ENCODE data around the gene LNX1. TPM values are rescaled to one million over a fixed set of nuclear protein-coding genes. Genes with fewer than 3 reads are reported as not detected.

Gene LNX1
- total and polyA plus RNA-seq, 2 experiments from 2014 or later: 6.7 to 9.4 TPM

GRCh38 chr4:53490161-53490956 lies 100.9 kb downstream of the LNX1 start:
- peaks cover 18% of the 10 kb centered on the region for H3F3A ChIP-seq (ENCODE audit: insufficient read depth)
- 20 to 22% methylated on average over 6 of the region's 6 CpGs for WGBS, 2 experiments (ENCODE audit: low coverage in 1 of 2, low lambda C conversion rate in 2 of 2, missing lambda C conversion rate in 2 of 2)
- in situ Hi-C loops (cut with MboI): no loop called here
- peak; percentile 64 for DNase-seq
- peak overlapping the region; percentile 94 for H3K27ac ChIP-seq
- TF ChIP-seq EZH2phosphoT487 (IDR thresholded peaks at IDR 0.05; ENCODE audit: insufficient read depth, low read depth): no peak
- TF ChIP-seq EZH2 (IDR thresholded peaks at IDR 0.05; ENCODE audit: insufficient read depth, poor library complexity, severe bottlenecking): no peak
- no peaks in the 10 kb centered on the region for H3K9me3 ChIP-seq (ENCODE audit: low read depth)
- H3K4me2 ChIP-seq (ENCODE audit: unreplicated experiment): peak overlapping the region; percentile 75
- peak overlapping the region; percentile 39; the same call in 1 of the 2 replicates for H3K4me3 ChIP-seq
- H3K79me2 ChIP-seq (ENCODE audit: insufficient read depth): no peaks in the 10 kb centered on the region
- no peaks in the 10 kb centered on the region for H3K36me3 ChIP-seq (ENCODE audit: low read depth)
- peak overlapping the region; percentile 71 for H3K9ac ChIP-seq
- H3K9me2 ChIP-seq (ENCODE audit: insufficient read depth): no peaks in the 10 kb centered on the region
- H2AFZ ChIP-seq: peak overlapping the region; percentile 60
- no peaks in the 10 kb centered on the region for H4K20me1 ChIP-seq (ENCODE audit: insufficient read depth)
- peaks cover 30% of the 10 kb centered on the region for H3K4me1 ChIP-seq (ENCODE audit: insufficient read depth)
- no peaks in the 10 kb centered on the region for H3K27me3 ChIP-seq (replicated peaks; ENCODE audit: insufficient read depth)

- in situ Hi-C loops (cut with MboI): no loop called here
- Histone ChIP-seq H4K20me1 (ENCODE audit: insufficient read depth) (no peaks in the 10 kb centered on the region), H3K4me1 (ENCODE audit: insufficient read depth) (peaks cover 30% of the 10 kb centered on the region), H3K36me3 (ENCODE audit: low read depth) (no peaks in the 10 kb centered on the region), H2AFZ (no peak overlapping the region), H3K79me2 (ENCODE audit: insufficient read depth) (no peaks in the 10 kb centered on the region), H3K4me2 (ENCODE audit: unreplicated experiment) (peak overlapping the region; percentile 75), H3K9ac (no peak overlapping the region), H3F3A (ENCODE audit: insufficient read depth) (peaks cover 18% of the 10 kb centered on the region), H3K27ac (peak overlapping the region; percentile 94), H3K9me3 (ENCODE audit: low read depth) (no peaks in the 10 kb centered on the region), H3K27me3 (replicated peaks; ENCODE audit: insufficient read depth) (no peaks in the 10 kb centered on the region), H3K9me2 (ENCODE audit: insufficient read depth) (no peaks in the 10 kb centered on the region), H3K4me3 (no peak overlapping the region)
- peak; percentile 82 for DNase-seq
- TF ChIP-seq EZH2phosphoT487 (IDR thresholded peaks at IDR 0.05; ENCODE audit: insufficient read depth, low read depth) (no peak), EZH2 (IDR thresholded peaks at IDR 0.05; ENCODE audit: insufficient read depth, poor library complexity, severe bottlenecking) (no peak)
Measured at GRCh38 chr4:53489279-53489889, 101.9 kb downstream of the LNX1 start.

- Histone ChIP-seq H3K4me1 (ENCODE audit: insufficient read depth) (peaks cover 30% of the 10 kb centered on the region), H4K20me1 (ENCODE audit: insufficient read depth) (no peaks in the 10 kb centered on the region), H3K27me3 (replicated peaks; ENCODE audit: insufficient read depth) (no peaks in the 10 kb centered on the region), H3K4me2 (ENCODE audit: unreplicated experiment) (no peak overlapping the region), H3K4me3 (no peak overlapping the region), H3K9me3 (ENCODE audit: low read depth) (no peaks in the 10 kb centered on the region), H3K9me2 (ENCODE audit: insufficient read depth) (no peaks in the 10 kb centered on the region), H3K79me2 (ENCODE audit: insufficient read depth) (no peaks in the 10 kb centered on the region), H3K9ac (no peak overlapping the region), H3K27ac (no peak overlapping the region), H2AFZ (no peak overlapping the region), H3K36me3 (ENCODE audit: low read depth) (no peaks in the 10 kb centered on the region), H3F3A (ENCODE audit: insufficient read depth) (peaks cover 18% of the 10 kb centered on the region)
- in situ Hi-C loops (cut with MboI): no loop called here
- no peak for TF ChIP-seq EZH2 (IDR thresholded peaks at IDR 0.05; ENCODE audit: insufficient read depth, poor library complexity, severe bottlenecking)
- no peak for TF ChIP-seq EZH2phosphoT487 (IDR thresholded peaks at IDR 0.05; ENCODE audit: insufficient read depth, low read depth)
- no peak for DNase-seq
Measured at GRCh38 chr4:53487766-53488165, 103.5 kb downstream of the LNX1 start.

GRCh38 chr4:53485658-53486040 lies 105.6 kb downstream of the LNX1 start:
- Histone ChIP-seq H2AFZ (no peak overlapping the region), H3K27ac (no peak overlapping the region), H4K20me1 (ENCODE audit: insufficient read depth) (no peaks in the 10 kb centered on the region), H3F3A (ENCODE audit: insufficient read depth) (peaks cover 18% of the 10 kb centered on the region), H3K79me2 (ENCODE audit: insufficient read depth) (no peaks in the 10 kb centered on the region), H3K9ac (no peak overlapping the region), H3K27me3 (replicated peaks; ENCODE audit: insufficient read depth) (no peaks in the 10 kb centered on the region), H3K4me1 (ENCODE audit: insufficient read depth) (peaks cover 30% of the 10 kb centered on the region), H3K4me3 (no peak overlapping the region), H3K9me2 (ENCODE audit: insufficient read depth) (no peaks in the 10 kb centered on the region), H3K36me3 (ENCODE audit: low read depth) (no peaks in the 10 kb centered on the region), H3K9me3 (ENCODE audit: low read depth) (no peaks in the 10 kb centered on the region), H3K4me2 (ENCODE audit: unreplicated experiment) (no peak overlapping the region)
- WGBS, 2 experiments (ENCODE audit: low coverage in 1 of 2, low lambda C conversion rate in 2 of 2, missing lambda C conversion rate in 2 of 2): 49 to 65% methylated on average over 1 of the region's 1 CpG
- in situ Hi-C loops (cut with MboI): no loop called here
- DNase-seq: no peak
- TF ChIP-seq EZH2 (IDR thresholded peaks at IDR 0.05; ENCODE audit: insufficient read depth, poor library complexity, severe bottlenecking): no peak
- no peak for TF ChIP-seq EZH2phosphoT487 (IDR thresholded peaks at IDR 0.05; ENCODE audit: insufficient read depth, low read depth)
